ENCODE measurements around the gene MYH11.

Gene MYH11

DNA sequence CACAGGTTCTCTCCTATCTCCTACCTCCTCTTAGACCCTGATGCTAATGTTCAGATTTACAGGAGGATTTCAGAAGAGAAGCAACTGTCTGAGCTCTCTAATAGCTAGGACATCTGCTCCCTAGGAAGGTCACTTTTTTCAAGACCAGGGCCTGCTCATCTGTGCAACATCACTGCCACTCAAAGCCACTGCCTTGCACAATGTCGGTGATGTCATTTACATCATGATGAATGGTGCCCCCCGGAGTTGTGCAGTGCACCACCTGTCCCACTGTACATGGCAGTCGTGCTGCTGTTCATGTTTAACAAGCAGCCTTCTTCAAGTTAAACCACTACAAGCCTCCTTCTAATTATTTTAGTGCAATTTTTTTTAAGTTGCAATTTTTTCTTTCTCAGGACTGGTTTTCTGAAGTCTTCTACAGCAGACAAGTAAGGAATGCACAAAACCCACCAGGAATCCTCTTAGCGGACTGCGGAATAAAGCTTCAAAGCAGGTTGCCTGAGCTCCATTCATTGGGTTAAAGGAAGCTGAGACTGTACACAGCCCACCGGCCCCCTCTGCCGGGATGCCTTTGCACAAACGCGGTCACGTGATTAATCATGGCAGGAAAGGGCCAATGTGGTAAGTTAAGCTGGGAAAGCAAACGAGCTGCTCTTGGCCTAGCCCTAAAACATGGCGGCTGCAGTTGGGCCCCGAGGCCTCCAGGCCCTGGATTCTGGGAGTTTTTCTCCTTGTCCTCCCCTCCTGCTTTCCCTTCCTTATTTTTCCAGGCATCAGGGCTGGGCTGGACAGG lies 74.1 kb downstream of the MYH11 start:
- no peaks in the 10 kb centered on the region for H3K9me3 ChIP-seq (ENCODE audit: insufficient read depth, low read length)
- no peak for DNase-seq (ENCODE audit: low read depth, low spot score)
- no peaks in the 10 kb centered on the region for H3K27me3 ChIP-seq (ENCODE audit: insufficient read depth, insufficient read length)
- no peak for TF ChIP-seq SUZ12 (IDR thresholded peaks at IDR 0.05; ENCODE audit: extremely low read depth, insufficient read depth, insufficient read length)
- no peak for TF ChIP-seq ZNF274 (IDR thresholded peaks at IDR 0.05; ENCODE audit: low read depth, low read length)
- no peak for TF ChIP-seq YY1 (IDR thresholded peaks at IDR 0.05; ENCODE audit: insufficient read depth, insufficient read length)
- no peak overlapping the region for H3K9ac ChIP-seq (ENCODE audit: insufficient read length, low read depth)
- H3K4me3 ChIP-seq (ENCODE audit: insufficient read length, low read depth): no peak overlapping the region
- H3K36me3 ChIP-seq (ENCODE audit: insufficient read depth, insufficient read length, low read length): no peaks in the 10 kb centered on the region
- no peaks in the 10 kb centered on the region for H3K4me1 ChIP-seq (ENCODE audit: insufficient read depth, insufficient read length)

- Histone ChIP-seq H3K9me3 (ENCODE audit: insufficient read depth, low read length) (no peaks in the 10 kb centered on the region), H3K36me3 (ENCODE audit: insufficient read depth, insufficient read length, low read length) (no peaks in the 10 kb centered on the region), H3K27me3 (ENCODE audit: insufficient read depth, insufficient read length) (no peaks in the 10 kb centered on the region), H3K4me1 (ENCODE audit: insufficient read depth, insufficient read length) (no peaks in the 10 kb centered on the region), H3K9ac (ENCODE audit: insufficient read length, low read depth) (no peak overlapping the region), H3K4me3 (ENCODE audit: insufficient read length, low read depth) (no peak overlapping the region)
- DNase-seq (ENCODE audit: low read depth, low spot score): no peak
- TF ChIP-seq SUZ12 (IDR thresholded peaks at IDR 0.05; ENCODE audit: extremely low read depth, insufficient read depth, insufficient read length): no peak
- TF ChIP-seq YY1 (IDR thresholded peaks at IDR 0.05; ENCODE audit: insufficient read depth, insufficient read length): no peak
- no peak for TF ChIP-seq ZNF274 (IDR thresholded peaks at IDR 0.05; ENCODE audit: low read depth, low read length)
These were observed 75.2 kb downstream of the MYH11 start for GRCh38 chr16:15781650-15782049.

GRCh38 chr16:15780805-15781204 lies 76.0 kb downstream of the MYH11 start:
- H3K9ac ChIP-seq (ENCODE audit: insufficient read length, low read depth): no peak overlapping the region
- no peaks in the 10 kb centered on the region for H3K9me3 ChIP-seq (ENCODE audit: insufficient read depth, low read length)
- H3K27me3 ChIP-seq (ENCODE audit: insufficient read depth, insufficient read length): no peaks in the 10 kb centered on the region
- no peak for DNase-seq (ENCODE audit: low read depth, low spot score)
- H3K36me3 ChIP-seq (ENCODE audit: insufficient read depth, insufficient read length, low read length): no peaks in the 10 kb centered on the region
- no peak for TF ChIP-seq YY1 (IDR thresholded peaks at IDR 0.05; ENCODE audit: insufficient read depth, insufficient read length)
- no peak for TF ChIP-seq ZNF274 (IDR thresholded peaks at IDR 0.05; ENCODE audit: low read depth, low read length)
- TF ChIP-seq SUZ12 (IDR thresholded peaks at IDR 0.05; ENCODE audit: extremely low read depth, insufficient read depth, insufficient read length): no peak
- no peak overlapping the region for H3K4me3 ChIP-seq (ENCODE audit: insufficient read length, low read depth)
- no peaks in the 10 kb centered on the region for H3K4me1 ChIP-seq (ENCODE audit: insufficient read depth, insufficient read length)

DNA sequence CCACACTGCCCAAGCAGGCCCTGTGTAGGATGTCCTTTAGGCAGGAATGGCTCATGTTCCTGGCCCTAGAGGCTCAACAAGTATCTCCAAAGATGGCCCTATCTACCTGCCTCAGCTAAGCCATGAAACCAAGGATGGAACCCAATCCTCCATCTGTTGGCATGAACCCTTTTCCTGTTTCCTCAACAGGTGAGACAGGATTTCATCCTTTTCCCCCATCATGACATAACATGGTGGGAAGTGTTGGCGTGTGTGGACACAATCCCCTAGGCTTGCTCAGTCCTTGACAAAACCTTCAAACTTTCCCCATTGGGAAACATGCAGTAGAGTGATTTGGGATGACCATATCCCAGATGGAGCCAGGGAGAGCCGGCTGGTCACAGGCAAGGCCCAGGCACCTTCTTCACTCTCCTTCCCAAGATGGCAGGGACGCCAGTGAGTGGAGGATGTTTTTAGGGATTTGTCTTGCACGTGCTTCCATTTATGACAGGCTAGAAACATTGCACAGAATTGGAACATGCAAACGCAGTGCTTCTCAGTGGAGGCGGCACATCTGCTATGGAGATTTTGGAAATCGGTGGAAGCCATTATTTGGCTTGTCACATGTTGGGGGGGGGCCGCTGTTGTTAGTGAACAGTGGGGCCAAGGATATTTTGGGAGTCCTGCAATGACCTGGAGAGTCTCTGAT lies 77.0 kb downstream of the MYH11 start:
- no peak overlapping the region for H3K4me3 ChIP-seq (ENCODE audit: insufficient read length, low read depth)
- H3K4me1 ChIP-seq (ENCODE audit: insufficient read depth, insufficient read length): no peaks in the 10 kb centered on the region
- H3K9ac ChIP-seq (ENCODE audit: insufficient read length, low read depth): no peak overlapping the region
- H3K27me3 ChIP-seq (ENCODE audit: insufficient read depth, insufficient read length): no peaks in the 10 kb centered on the region
- DNase-seq (ENCODE audit: low read depth, low spot score): no peak
- H3K9me3 ChIP-seq (ENCODE audit: insufficient read depth, low read length): no peaks in the 10 kb centered on the region
- H3K36me3 ChIP-seq (ENCODE audit: insufficient read depth, insufficient read length, low read length): no peaks in the 10 kb centered on the region
- TF ChIP-seq YY1 (IDR thresholded peaks at IDR 0.05; ENCODE audit: insufficient read depth, insufficient read length): no peak
- TF ChIP-seq ZNF274 (IDR thresholded peaks at IDR 0.05; ENCODE audit: low read depth, low read length): no peak

- no peak for DNase-seq (ENCODE audit: low read depth, low spot score)
- Histone ChIP-seq H3K36me3 (ENCODE audit: insufficient read depth, insufficient read length, low read length) (no peaks in the 10 kb centered on the region), H3K27me3 (ENCODE audit: insufficient read depth, insufficient read length) (no peaks in the 10 kb centered on the region), H3K9ac (ENCODE audit: insufficient read length, low read depth) (no peak overlapping the region), H3K4me1 (ENCODE audit: insufficient read depth, insufficient read length) (no peaks in the 10 kb centered on the region), H3K4me3 (ENCODE audit: insufficient read length, low read depth) (no peak overlapping the region), H3K9me3 (ENCODE audit: insufficient read depth, low read length) (no peaks in the 10 kb centered on the region)
- TF ChIP-seq YY1 (IDR thresholded peaks at IDR 0.05; ENCODE audit: insufficient read depth, insufficient read length): no peak
These were observed 77.7 kb downstream of the MYH11 start for GRCh38 chr16:15778999-15779614.

- DNase-seq (ENCODE audit: low read depth, low spot score): no peak
- Histone ChIP-seq H3K4me1 (ENCODE audit: insufficient read depth, insufficient read length) (no peaks in the 10 kb centered on the region), H3K27me3 (ENCODE audit: insufficient read depth, insufficient read length) (no peaks in the 10 kb centered on the region), H3K4me3 (ENCODE audit: insufficient read length, low read depth) (no peak overlapping the region), H3K9ac (ENCODE audit: insufficient read length, low read depth) (peak overlapping the region; percentile 27), H3K36me3 (ENCODE audit: insufficient read depth, insufficient read length, low read length) (no peaks in the 10 kb centered on the region), H3K9me3 (ENCODE audit: insufficient read depth, low read length) (no peaks in the 10 kb centered on the region)
- TF ChIP-seq SUZ12 (IDR thresholded peaks at IDR 0.05; ENCODE audit: extremely low read depth, insufficient read depth, insufficient read length) (no peak), ZNF274 (IDR thresholded peaks at IDR 0.05; ENCODE audit: low read depth, low read length) (no peak), YY1 (IDR thresholded peaks at IDR 0.05; ENCODE audit: insufficient read depth, insufficient read length) (no peak)
These were observed 78.6 kb downstream of the MYH11 start for GRCh38 chr16:15778204-15778743.
